Heart left ventricle (tissue), 16 donors: ENCODE results near the gene MRGPRE. TPM values are rescaled to one million over a fixed set of nuclear protein-coding genes. Genes with fewer than 3 reads are reported as not detected.

ENCODE experiments used
- ATAC-seq, 4 donors: fragments of 200-7000 bp; cut with Tn5 transposase; one replicate each; pipeline ENCODE4 v1.9.1; 2020 to 2022; ENCODE audit warnings: moderate library complexity in 4 of 4, mild to moderate bottlenecking in 3 of 4, moderate number of reproducible peaks in 1 of 4
- DNase-seq, 5 donors: peaks; one replicate each; pipeline ENCODE4 v3.0.0-alpha.2; 2020
- H3K27ac ChIP-seq, 12 donors: fragments of 200-600 bp; sonication (generic) in 4 of 12; one replicate each; pipeline versions ENCODE4 v1.5.0 to v1.8.0; 2016 to 2022; ENCODE audit warnings: mild to moderate bottlenecking in 2 of 12
- H3K27me3 ChIP-seq, 9 donors: fragments of 200-600 bp; sonication (generic) in 2 of 9; one replicate each; pipeline versions ENCODE4 v1.5.1 to v1.8.0; 2016 to 2022; ENCODE audit warnings: mild to moderate bottlenecking in 3 of 9
- H3K36me3 ChIP-seq, 9 donors: fragments of 200-600 bp; sonication (generic) in 2 of 9; one replicate each; pipeline versions ENCODE4 v1.5.0 to v1.8.0; 2018 to 2022; ENCODE audit warnings: mild to moderate bottlenecking in 2 of 9
- H3K4me1 ChIP-seq, 12 donors: fragments of 200-600 bp; sonication (generic) in 4 of 12; one replicate each; pipeline versions ENCODE4 v1.5.0 to v1.8.0; 2016 to 2022; ENCODE audit warnings: mild to moderate bottlenecking in 3 of 12
- H3K4me3 ChIP-seq, 12 donors: fragments of 200-600 bp; sonication (generic) in 4 of 12; one replicate each; pipeline versions ENCODE4 v1.5.0 to v1.8.0; 2017 to 2022; ENCODE audit warnings: mild to moderate bottlenecking in 9 of 12, moderate library complexity in 4 of 12
- H3K9me3 ChIP-seq, 12 donors: fragments of 200-600 bp; sonication (generic) in 4 of 12; one replicate each; pipeline versions ENCODE4 v1.5.0 to v1.8.0; 2016 to 2022; ENCODE audit warnings: mild to moderate bottlenecking in 1 of 12
- POLR2A ChIP-seq, 2 donors: fragments of 450-650 bp; IDR thresholded peaks; one replicate each; pipeline ENCODE4 v1.6.1; 2017; ENCODE audit warnings: antibody characterized with exemption in 2 of 2, mild to moderate bottlenecking in 2 of 2, moderate library complexity in 2 of 2
- WGBS, 4 donors: extraction: QIAGEN DNeasy Blood & Tissue Kit in 2 of 4; methylation state at CpG; one replicate each; pipeline versions ENCODE4 v1.1.5 to v1.1.7; 2013 to 2018; 5-methylcytosine and 5-hydroxymethylcytosine counted together
- intact Hi-C, 10 donors: fragments of 100-400 bp; cut with DNase I; formaldehyde crosslinking; loops; one replicate each; pipeline versions ENCODE4 v1.11.1 to v1.14.2; 2022
- polyA plus RNA-seq, 2 donors: library from polyadenylated mRNA; stranded (reverse); fragments of 200-250 nt; gene quantifications; one replicate each; pipeline ENCODE4 v1.2.3, GENCODE V29; 2013
- total RNA-seq, 9 donors: library from RNA; depleted of rRNA in 2 of 9; stranded (reverse); fragments of >200 nt in 2 of 9; fragmentation: NEBNext Ultra II Directional in 3 of 9; extraction: Animal tissue kit (Norgen Biotek cat#: 25700) in 3 of 9; gene quantifications; one replicate each; pipeline versions ENCODE4 v1.1.0 to v1.2.4, GENCODE V29; 2016 to 2023
- TF ChIP-seq, protein P1 (sequence below), 12 donors: fragments of 200-600 bp; sonication (generic) in 4 of 12; IDR thresholded peaks; one replicate each; pipeline versions ENCODE4 v1.5.0 to v1.8.0; 2018 to 2022; ENCODE audit warnings: antibody characterized with exemption in 12 of 12, mild to moderate bottlenecking in 5 of 12
- donor health status: ischemic (EF 13 %, LVEDD 7.1; RV severe dilation, severe dysfunction).
- donor health status: healthy with polysubstance abuse.
- donor health status: DM: no; HTN: yes; CAD: no.
- donor health status: DM: no; HTN: no; CAD: no.
- donor health status: ischemic (EF 25% LVEDD 6.9; RV normal size, moderate dysfunction).
- donor health status: ischemic (EF 25% LVEDD 5.7; RV mildly dilated, moderate dysfunction).
- donor health status: healthy.
- donor health status: DM: yes; HTN: yes; CAD: no.
- donor health status: ischemic (EF 35%, LVEDD 5.7; RV mildly dilated, moderate dysfunction).
- donor health status: nonischemic (EF 11% LVEDD 7.7; RV severe dilation, severe dysfunction).
- donor health status: DM: yes; HTN: yes; CAD: no.
- donor health status: PGD.
- donor health status: ischemic (EF 29% LVEDD 5.4; RV normal size, mild dysfunction).
- donor health status: nonischemic (EF 23%, LVEDD 6.1; RV moderate dilation, normal function).

MRGPRE gene
- total and polyA plus RNA-seq, 11 donors = 0.30 to 2.3 (median 0.65) TPM; not detected in 4

DNA sequence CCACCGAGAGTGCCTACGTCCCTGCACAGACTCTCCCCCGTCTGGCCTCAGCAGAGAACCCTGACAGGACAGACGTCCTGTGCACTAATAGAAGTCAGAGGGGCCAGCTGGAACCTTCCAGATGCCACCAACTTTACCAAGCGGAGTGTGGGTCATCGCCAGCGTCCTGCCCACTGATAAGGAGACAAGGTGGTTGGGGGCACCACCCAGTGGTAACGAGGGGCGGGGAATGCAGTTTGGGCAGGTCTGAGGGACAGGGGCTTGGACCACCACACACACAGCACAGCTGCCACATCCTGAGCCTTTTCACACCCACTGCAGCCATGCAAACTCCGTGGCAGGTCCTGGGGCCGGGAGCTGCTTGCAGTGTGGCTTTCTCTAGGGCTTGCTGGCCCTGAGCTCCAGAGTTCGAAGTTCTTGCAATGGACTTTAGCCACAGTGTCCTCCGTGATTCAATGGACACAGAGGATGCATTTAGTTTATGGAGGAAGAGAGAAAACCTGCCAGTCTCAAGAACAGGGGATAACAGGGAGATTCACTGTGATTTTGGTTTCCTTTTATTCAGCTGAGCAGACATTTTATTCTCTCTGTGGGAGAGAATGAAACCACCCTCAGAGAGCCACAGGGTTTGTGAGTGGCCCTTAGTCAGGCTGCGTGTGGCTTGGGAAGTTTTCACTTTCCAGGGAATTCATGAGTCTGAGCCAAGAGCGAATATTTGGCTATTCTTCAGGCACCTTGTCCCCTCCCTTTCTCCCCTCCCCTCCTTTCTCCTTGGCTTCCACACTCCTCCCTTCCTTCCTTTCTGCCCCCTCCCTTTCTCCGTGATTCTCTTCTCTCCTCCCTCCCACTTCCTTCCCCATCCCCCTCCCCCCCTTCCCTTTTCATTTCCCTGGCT, 26.7 kb downstream of the MRGPRE start:
- H3K27me3 ChIP-seq = peaks cover 15 to 44% (median 34%) of the 10 kb centered on the region in 9 donors
- ATAC-seq = no peak
- peaks cover 0 to 6% (median under 1%) of the 10 kb centered on the region in 12 donors for H3K9me3 ChIP-seq
- no peak overlapping the region for H3K4me3 ChIP-seq
- WGBS, 4 donors = 46 to 59% (median 56%) methylated on average over 16 of the region's 16 CpGs
- no peak for TF ChIP-seq POLR2A (IDR thresholded peaks at IDR 0.05)
- TF ChIP-seq, protein P1, sequence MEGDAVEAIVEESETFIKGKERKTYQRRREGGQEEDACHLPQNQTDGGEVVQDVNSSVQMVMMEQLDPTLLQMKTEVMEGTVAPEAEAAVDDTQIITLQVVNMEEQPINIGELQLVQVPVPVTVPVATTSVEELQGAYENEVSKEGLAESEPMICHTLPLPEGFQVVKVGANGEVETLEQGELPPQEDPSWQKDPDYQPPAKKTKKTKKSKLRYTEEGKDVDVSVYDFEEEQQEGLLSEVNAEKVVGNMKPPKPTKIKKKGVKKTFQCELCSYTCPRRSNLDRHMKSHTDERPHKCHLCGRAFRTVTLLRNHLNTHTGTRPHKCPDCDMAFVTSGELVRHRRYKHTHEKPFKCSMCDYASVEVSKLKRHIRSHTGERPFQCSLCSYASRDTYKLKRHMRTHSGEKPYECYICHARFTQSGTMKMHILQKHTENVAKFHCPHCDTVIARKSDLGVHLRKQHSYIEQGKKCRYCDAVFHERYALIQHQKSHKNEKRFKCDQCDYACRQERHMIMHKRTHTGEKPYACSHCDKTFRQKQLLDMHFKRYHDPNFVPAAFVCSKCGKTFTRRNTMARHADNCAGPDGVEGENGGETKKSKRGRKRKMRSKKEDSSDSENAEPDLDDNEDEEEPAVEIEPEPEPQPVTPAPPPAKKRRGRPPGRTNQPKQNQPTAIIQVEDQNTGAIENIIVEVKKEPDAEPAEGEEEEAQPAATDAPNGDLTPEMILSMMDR (IDR thresholded peaks at IDR 0.05) = no peak
- H3K36me3 ChIP-seq = no peaks in the 10 kb centered on the region
- H3K4me1 ChIP-seq = peaks cover 0 to 19% (median 8%) of the 10 kb centered on the region in 12 donors
- intact Hi-C loops = loop anchor here in 1 of 10 donors (5.0 kb wide), 1 partner anchor 83 kb away; no protein-coding TSS in a partner anchor
- peak in 2 of 5 donors; percentile 11 to 44 for DNase-seq
- no peak overlapping the region for H3K27ac ChIP-seq

DNA sequence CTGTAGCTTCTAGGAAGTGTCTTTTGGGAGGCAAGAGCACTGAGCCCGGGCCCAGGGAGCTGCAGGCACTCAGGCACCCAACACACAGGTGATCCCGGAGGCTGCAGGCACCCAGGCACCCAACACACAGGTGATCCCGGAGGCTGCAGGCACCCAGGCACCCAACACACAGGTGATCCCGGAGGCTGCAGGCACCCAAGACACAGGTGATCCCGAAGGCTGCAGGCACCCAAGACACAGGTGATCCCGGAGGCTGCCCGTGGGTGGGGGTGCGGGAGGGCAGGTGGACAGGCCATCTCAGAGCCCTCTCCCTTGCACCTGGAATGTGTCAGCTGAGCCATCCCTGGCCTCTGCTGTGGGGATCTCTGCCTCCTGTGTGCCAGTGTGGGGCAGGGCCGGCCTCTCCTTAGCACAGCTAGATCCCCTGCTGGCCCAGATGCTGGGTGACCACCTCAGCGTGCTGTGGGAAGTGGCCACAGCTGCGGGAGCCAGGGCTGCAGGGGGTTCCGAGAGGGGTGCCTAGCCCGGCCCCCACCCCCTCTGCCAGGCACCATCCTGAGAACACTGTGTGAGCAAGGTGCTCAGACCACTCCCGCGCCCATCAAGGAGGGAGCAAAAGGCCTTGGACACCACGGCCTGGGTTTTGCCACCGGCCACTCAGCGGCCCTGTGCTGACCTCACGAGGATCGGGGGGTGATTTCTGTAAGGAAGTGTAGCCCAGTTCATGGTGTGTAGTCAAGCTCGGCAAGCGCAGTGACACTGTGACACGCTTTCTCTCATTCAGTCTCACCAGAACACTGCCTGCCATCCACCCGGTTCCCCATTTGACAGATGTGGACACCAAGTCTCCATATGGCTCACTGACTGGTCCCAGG, 27.8 kb downstream of the MRGPRE start:
- H3K27me3 ChIP-seq = peaks cover 18 to 46% (median 37%) of the 10 kb centered on the region in 9 donors
- ATAC-seq = no peak
- H3K27ac ChIP-seq = no peak overlapping the region
- peaks cover 0 to 19% (median 8%) of the 10 kb centered on the region in 12 donors for H3K4me1 ChIP-seq
- no peak for TF ChIP-seq POLR2A (IDR thresholded peaks at IDR 0.05)
- TF ChIP-seq, protein P1 (IDR thresholded peaks at IDR 0.05) = no peak
- intact Hi-C loops = loop anchor here in 1 of 10 donors (5.0 kb wide), 1 partner anchor 82 kb away; no protein-coding TSS in a partner anchor
- 78 to 81% (median 80%) methylated on average over 10 to 24 of the region's 24 CpGs for WGBS, 4 donors
- H3K9me3 ChIP-seq = no peaks in the 10 kb centered on the region
- DNase-seq = peak in 1 of 5 donors; percentile 16
- H3K36me3 ChIP-seq = no peaks in the 10 kb centered on the region
- H3K4me3 ChIP-seq = no peak overlapping the region

DNA sequence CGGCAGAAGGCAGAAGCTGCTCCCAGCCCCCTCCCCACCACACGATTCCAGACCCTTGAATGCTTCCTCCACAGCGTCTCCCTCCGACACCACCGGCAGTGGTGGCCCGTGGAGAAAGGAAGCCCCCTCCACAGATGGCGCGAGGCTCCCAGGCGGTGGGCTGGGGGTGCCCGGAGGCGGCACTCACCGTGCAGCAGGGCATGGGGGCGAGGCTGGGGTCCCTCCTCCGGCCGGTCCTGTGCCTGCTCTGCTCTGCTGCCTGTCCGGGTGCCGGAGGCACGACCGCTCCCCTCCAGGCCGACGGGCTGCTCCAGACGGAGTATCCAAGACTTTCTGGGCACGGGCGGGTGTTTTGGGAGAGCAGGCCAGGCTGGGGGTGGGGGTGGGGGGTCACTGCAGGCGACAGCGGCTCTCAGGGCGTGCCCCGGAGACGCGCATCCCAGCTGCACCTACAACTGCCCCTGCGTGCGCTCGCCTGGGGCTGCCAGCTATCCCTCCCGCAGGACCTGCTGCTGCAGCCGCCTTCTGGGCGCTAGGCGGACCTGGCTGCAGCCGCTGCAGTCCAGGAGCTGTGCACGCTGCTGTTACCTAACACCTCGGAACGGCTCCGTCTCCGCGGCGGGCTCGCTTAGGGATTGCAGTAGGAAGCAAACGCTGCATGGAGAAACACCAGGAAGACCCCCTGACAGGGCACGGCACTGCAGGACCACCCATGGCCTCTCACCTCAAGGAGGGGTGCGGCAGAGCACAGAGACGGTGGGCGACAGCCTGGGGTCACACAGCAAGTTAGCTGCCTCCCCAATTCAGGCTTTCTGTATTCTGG, 28.8 kb downstream of the MRGPRE start:
- Histone ChIP-seq H3K9me3 (no peaks in the 10 kb centered on the region), H3K27me3 (peaks cover 18 to 50% (median 37%) of the 10 kb centered on the region in 9 donors), H3K4me1 (peaks cover 0 to 19% (median 8%) of the 10 kb centered on the region in 12 donors), H3K36me3 (no peaks in the 10 kb centered on the region), H3K4me3 (peak overlapping the region in 1 of 12 donors; percentile 14), H3K27ac (no peak overlapping the region)
- ATAC-seq (peak in 1 of 4 donors; percentile 59), DNase-seq (peak in 1 of 5 donors; percentile 27)
- WGBS, 4 donors = 4 to 6% (median 4%) methylated on average over 28 to 51 of the region's 51 CpGs
- intact Hi-C loops = no loop called here
- no peak for TF ChIP-seq POLR2A (IDR thresholded peaks at IDR 0.05)
- TF ChIP-seq, protein P1 (IDR thresholded peaks at IDR 0.05) = no peak
